ENCODE results near the gene ACVR2B.

DNA sequence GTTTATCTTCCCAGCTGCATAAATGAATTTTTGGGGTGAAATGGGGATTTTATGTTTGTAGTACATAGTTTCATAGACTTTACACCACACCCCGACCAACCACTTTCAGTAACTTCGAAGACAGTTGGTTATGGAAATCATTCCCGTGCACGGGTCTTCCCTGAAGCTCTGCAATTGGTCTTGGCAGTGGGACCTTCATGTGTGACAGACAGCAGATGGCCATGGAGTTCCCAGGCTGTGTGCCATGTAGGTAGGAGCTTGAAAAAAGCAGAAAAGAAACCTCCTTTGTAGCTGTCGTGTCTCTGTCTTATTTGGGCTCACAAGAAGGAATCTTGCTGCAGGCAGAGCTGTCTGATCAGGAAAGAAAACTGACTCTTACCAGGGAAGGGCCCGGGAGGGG is 68.3 kb downstream of the ACVR2B start:
- TF ChIP-seq ZNF70 (CRISPR knock-in tag; IDR thresholded peaks at IDR 0.05), result no peak
- TF ChIP-seq, protein P1, sequence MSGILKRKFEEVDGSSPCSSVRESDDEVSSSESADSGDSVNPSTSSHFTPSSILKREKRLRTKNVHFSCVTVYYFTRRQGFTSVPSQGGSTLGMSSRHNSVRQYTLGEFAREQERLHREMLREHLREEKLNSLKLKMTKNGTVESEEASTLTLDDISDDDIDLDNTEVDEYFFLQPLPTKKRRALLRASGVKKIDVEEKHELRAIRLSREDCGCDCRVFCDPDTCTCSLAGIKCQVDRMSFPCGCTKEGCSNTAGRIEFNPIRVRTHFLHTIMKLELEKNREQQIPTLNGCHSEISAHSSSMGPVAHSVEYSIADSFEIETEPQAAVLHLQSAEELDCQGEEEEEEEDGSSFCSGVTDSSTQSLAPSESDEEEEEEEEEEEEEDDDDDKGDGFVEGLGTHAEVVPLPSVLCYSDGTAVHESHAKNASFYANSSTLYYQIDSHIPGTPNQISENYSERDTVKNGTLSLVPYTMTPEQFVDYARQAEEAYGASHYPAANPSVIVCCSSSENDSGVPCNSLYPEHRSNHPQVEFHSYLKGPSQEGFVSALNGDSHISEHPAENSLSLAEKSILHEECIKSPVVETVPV (CRISPR knock-in tag; IDR thresholded peaks at IDR 0.05), result no peak

Data from SK-N-SH treated with all-trans-retinoic acid at 6 μM for 48 hours (cell line).